HS-27A (cell line): ENCODE data around the gene BAG5.
"Not testable (repeated sequence)": the region's sequence is repeated elsewhere in the genome, so short reads cannot be mapped to it uniquely, and the experiment has no call there.

ENCODE experiments used
- DNase-seq: peaks from one replicate; pipeline ENCODE4 v3.0.0-alpha.2; 2012; ENCODE audit warnings: low read depth, missing footprints

The BAG5 gene

GRCh38 chr14:103522649-103523574 is 39.5 kb downstream of the BAG5 start, which contains the start of gene CKB:
TSS of gene CKB (minus strand) at chr14:103522830. CDS start at chr14:103522493, 337 bp downstream.
- no peak for DNase-seq

- DNase-seq = no peak
Measured at GRCh38 chr14:103521951-103522563, 40.4 kb downstream of the BAG5 start.

GRCh38 chr14:103521438-103521950 is 41.0 kb downstream of the BAG5 start:
- no peak for DNase-seq

- no peak for DNase-seq
Measured at GRCh38 chr14:103520657-103521437, 41.6 kb downstream of the BAG5 start.

- DNase-seq = no peak
Measured at GRCh38 chr14:103520269-103520656, 42.2 kb downstream of the BAG5 start.

GRCh38 chr14:103519837-103520212 is 42.6 kb downstream of the BAG5 start:
- DNase-seq = no peak

GRCh38 chr14:103519043-103519836 is 43.2 kb downstream of the BAG5 start:
- DNase-seq = no peak

GRCh38 chr14:103518422-103519042 is 43.9 kb downstream of the BAG5 start:
- DNase-seq = no peak

- DNase-seq = no peak
Measured at GRCh38 chr14:103517721-103518421, 44.6 kb downstream of the BAG5 start.

GRCh38 chr14:103517174-103517566 is 45.3 kb downstream of the BAG5 start:
- DNase-seq = no peak

- DNase-seq = no peak
Measured at GRCh38 chr14:103516426-103517173, 45.9 kb downstream of the BAG5 start.

GRCh38 chr14:103514596-103515421 is 47.6 kb downstream of the BAG5 start:
- no peak for DNase-seq

- no peak for DNase-seq
Measured at GRCh38 chr14:103512701-103513611, 49.5 kb downstream of the BAG5 start.

GRCh38 chr14:103512180-103512579 is 50.3 kb downstream of the BAG5 start:
- DNase-seq = not testable (repeated sequence)

GRCh38 chr14:103510724-103511693 is 51.4 kb downstream of the BAG5 start:
- no peak for DNase-seq
